H9 (cell line): Measurements from ENCODE around the gene MRPL44. TPM values are rescaled to one million over a fixed set of nuclear protein-coding genes. Genes with fewer than 3 reads are reported as not detected.
A peak's percentile ranks its signal among the peaks of the same experiment; 100 is the strongest.

Experiments used
- DNase-seq: peaks from one replicate; pipeline ENCODE4 v3.0.0-alpha.2; 2017
- H2AFZ ChIP-seq: one replicate; pipeline ENCODE4 v1.6.1; 2013; ENCODE audit warnings: mild to moderate bottlenecking, low read length, control low read depth, moderate library complexity
- H2AK5ac ChIP-seq: 2 replicates; pipeline ENCODE4 v1.6.1; 2013; ENCODE audit warnings: low read length, control low read depth, mixed read lengths; ENCODE audit not compliant: insufficient read length
- H2BK120ac ChIP-seq: one replicate; pipeline ENCODE4 v1.6.1; 2013; ENCODE audit warnings: low read depth, mild to moderate bottlenecking, low read length, control low read depth, inconsistent platforms; ENCODE audit not compliant: poor library complexity, severe bottlenecking
- H2BK12ac ChIP-seq: 2 replicates; pipeline ENCODE4 v1.6.1; 2013; ENCODE audit warnings: low read length, control low read depth, mixed read lengths, low read depth; ENCODE audit not compliant: insufficient read length
- H2BK15ac ChIP-seq: 2 replicates; pipeline ENCODE4 v1.6.1; 2013; ENCODE audit warnings: low read depth, low read length, control low read depth
- H2BK20ac ChIP-seq: one replicate; pipeline ENCODE4 v1.6.1; 2013; ENCODE audit warnings: low read depth, mild to moderate bottlenecking, low read length, control low read depth, inconsistent platforms; ENCODE audit not compliant: poor library complexity, severe bottlenecking
- H2BK5ac ChIP-seq: 2 replicates; pipeline ENCODE4 v1.6.1; 2013; ENCODE audit warnings: low read length, control low read depth, mixed read lengths; ENCODE audit not compliant: insufficient read length
- H3K14ac ChIP-seq: 2 replicates; pipeline ENCODE4 v1.6.1; 2013; ENCODE audit warnings: low read length, control low read depth; ENCODE audit not compliant: insufficient read depth
- H3K18ac ChIP-seq: 2 replicates; pipeline ENCODE4 v1.6.1; 2013; ENCODE audit warnings: low read depth, mild to moderate bottlenecking, mixed read lengths, low read length, control low read depth; ENCODE audit not compliant: insufficient read length
- H3K23ac ChIP-seq: 2 replicates; pipeline ENCODE4 v1.6.1; 2013; ENCODE audit warnings: low read length, control low read depth, mixed read lengths, low read depth; ENCODE audit not compliant: insufficient read length
- H3K23me2 ChIP-seq: 2 replicates; pipeline ENCODE4 v1.6.1; 2013; ENCODE audit warnings: low read depth, mild to moderate bottlenecking, mixed read lengths, low read length, control low read depth; ENCODE audit not compliant: insufficient read length, poor library complexity, severe bottlenecking
- H3K27ac ChIP-seq: 2 replicates; pipeline ENCODE4 v1.5.1; 2013; ENCODE audit warnings: low read length, control low read depth, mixed read lengths, low read depth; ENCODE audit not compliant: insufficient read length
- H3K27me3 ChIP-seq: 2 replicates; pipeline ENCODE4 v1.6.1; 2013; ENCODE audit warnings: low read length, control low read depth, inconsistent platforms; ENCODE audit not compliant: insufficient read depth
- H3K4ac ChIP-seq: 2 replicates; pipeline ENCODE4 v1.6.1; 2013; ENCODE audit warnings: low read depth, mild to moderate bottlenecking, control low read depth, inconsistent platforms, low read length, moderate library complexity
- H3K4me1 ChIP-seq: 2 replicates; pipeline ENCODE4 v1.6.1; 2013; ENCODE audit warnings: low read length, control low read depth, inconsistent platforms; ENCODE audit not compliant: insufficient read depth
- H3K4me2 ChIP-seq: 2 replicates; pipeline ENCODE4 v1.6.1; 2013; ENCODE audit warnings: low read length, control low read depth, mixed read lengths; ENCODE audit not compliant: insufficient read length, insufficient read depth
- H3K56ac ChIP-seq: 2 replicates; pipeline ENCODE4 v1.6.1; 2013; ENCODE audit warnings: low read depth, mild to moderate bottlenecking, mixed read lengths, low read length, control low read depth; ENCODE audit not compliant: insufficient read length
- H3K79me1 ChIP-seq: 2 replicates; pipeline ENCODE4 v1.6.1; 2013; ENCODE audit warnings: low read depth, mild to moderate bottlenecking, moderate library complexity, low read length, control low read depth, inconsistent platforms; ENCODE audit not compliant: insufficient read depth, poor library complexity, severe bottlenecking
- H3K79me2 ChIP-seq: 2 replicates; pipeline ENCODE4 v1.6.1; 2013; ENCODE audit warnings: low read length, control low read depth, inconsistent platforms; ENCODE audit not compliant: insufficient read depth
- H3K9ac ChIP-seq: 2 replicates; pipeline ENCODE4 v1.6.1; 2013; ENCODE audit warnings: low read length, control low read depth, mixed read lengths; ENCODE audit not compliant: insufficient read length; ENCODE audit errors: extremely low read depth
- H3K9me3 ChIP-seq: one replicate; pipeline ENCODE4 v1.6.1; 2013; ENCODE audit warnings: low read depth, low read length, inconsistent platforms; ENCODE audit not compliant: control insufficient read depth
- H3T11ph ChIP-seq: one replicate; pipeline ENCODE4 v1.6.1; 2013; ENCODE audit warnings: mild to moderate bottlenecking, low read length, control low read depth, inconsistent platforms
- H4K20me1 ChIP-seq: one replicate; pipeline ENCODE4 v1.6.1; 2013; ENCODE audit not compliant: control insufficient read depth, insufficient read length, insufficient read depth
- H4K5ac ChIP-seq: 2 replicates; pipeline ENCODE4 v1.6.1; 2013; ENCODE audit warnings: low read depth, mild to moderate bottlenecking, mixed read lengths, low read length, control low read depth; ENCODE audit not compliant: insufficient read length
- H4K8ac ChIP-seq: replicated peaks from 2 replicates; pipeline ENCODE4 v1.6.1; 2013; ENCODE audit warnings: low read length, control low read depth, mixed read lengths, low read depth; ENCODE audit not compliant: insufficient read length
- H4K91ac ChIP-seq: 2 replicates; pipeline ENCODE4 v1.6.1; 2013; ENCODE audit warnings: low read depth, mild to moderate bottlenecking, moderate library complexity, mixed read lengths, low read length, control low read depth; ENCODE audit not compliant: insufficient read length
- H3K27ac Mint-ChIP-seq, 3 experiments: 2 replicates in 2 of 3; 3 replicates in 1 of 3; pipeline ENCODE4 v1.8.0; 2020 to 2021; ENCODE audit warnings: mixed read lengths in 3 of 3, mild to moderate bottlenecking in 1 of 3, moderate library complexity in 1 of 3
- H3K27me3 Mint-ChIP-seq: 2 replicates; pipeline ENCODE4 v1.8.0; 2021; ENCODE audit warnings: low read depth, mild to moderate bottlenecking, moderate library complexity, mixed read lengths
- H3K36me3 Mint-ChIP-seq, 3 experiments: 2 replicates in 2 of 3; 3 replicates in 1 of 3; pipeline ENCODE4 v1.8.0; 2020 to 2021; ENCODE audit warnings: low read depth in 3 of 3, mixed read lengths in 3 of 3; ENCODE audit not compliant: insufficient read depth in 1 of 3
- H3K4me1 Mint-ChIP-seq, 2 experiments: 2 replicates each; pipeline ENCODE4 v1.8.0; 2020; ENCODE audit warnings: mixed read lengths in 2 of 2
- H3K4me3 Mint-ChIP-seq, 2 experiments: 2 replicates in 1 of 2; 3 replicates in 1 of 2; pipeline ENCODE4 v1.8.0; 2020 to 2021; ENCODE audit warnings: mild to moderate bottlenecking in 2 of 2, mixed read lengths in 2 of 2, moderate library complexity in 1 of 2
- H3K9me3 Mint-ChIP-seq, 2 experiments: 2 replicates in 1 of 2; 3 replicates in 1 of 2; pipeline ENCODE4 v1.8.0; 2020; ENCODE audit warnings: mild to moderate bottlenecking in 2 of 2, mixed read lengths in 2 of 2, moderate library complexity in 1 of 2
- CTCF ChIP-seq: fragments of 200-600 bp; sonication (generic); conservative IDR thresholded peaks from 3 replicates; pipeline ENCODE4 v1.8.0; 2021; ENCODE audit warnings: antibody characterized with exemption, mild to moderate bottlenecking
- WGBS: extraction: QIAGEN DNeasy Blood & Tissue Kit; methylation state at CpG from one replicate; pipeline ENCODE4 v1.1.7; 2013; ENCODE audit warnings: missing lambda C conversion rate, low lambda C conversion rate, mixed read lengths; ENCODE audit not compliant: insufficient read length; ENCODE audit errors: extremely low coverage; 5-methylcytosine and 5-hydroxymethylcytosine counted together
- total RNA-seq: library from RNA; stranded (reverse); gene quantifications from 2 replicates; pipeline ENCODE4 v1.2.1, GENCODE V29; 2021

MRPL44 gene
- total RNA-seq, 1 experiment from 2014 or later: 46.1 TPM

DNA sequence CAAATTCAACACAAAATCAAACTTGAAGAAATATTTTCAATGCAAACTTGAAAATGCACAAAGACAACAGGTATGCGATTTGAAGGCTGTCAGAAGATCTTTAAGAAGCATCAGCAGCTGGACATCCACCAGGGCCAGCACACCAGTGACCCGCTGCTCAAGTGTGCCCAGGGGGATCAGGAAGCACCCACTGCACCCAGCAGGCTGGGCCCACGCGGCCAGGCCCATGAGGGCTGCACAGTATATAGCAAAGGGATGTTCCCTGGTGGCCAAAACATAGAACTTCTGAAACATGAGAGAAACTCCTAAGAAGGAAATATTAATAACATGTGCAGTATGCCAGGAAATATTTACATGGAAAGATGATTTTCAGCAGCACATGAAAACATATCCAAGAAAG is 37.2 kb upstream of the MRPL44 start:
- Histone ChIP-seq H3K4ac (no peak overlapping the region), H4K20me1 (no peaks in the 10 kb centered on the region), H2AFZ (no peak overlapping the region), H3K9ac (no peak overlapping the region), H4K5ac (no peak overlapping the region), H3K27ac (no peak overlapping the region), H3K79me2 (peaks cover 7% of the 10 kb centered on the region; the same call in 1 of the 2 replicates), H3K14ac (no peak overlapping the region), H4K91ac (no peak overlapping the region), H3K56ac (no peak overlapping the region), H2BK120ac (no peak overlapping the region), H2BK20ac (no peak overlapping the region), H2BK5ac (no peak overlapping the region), H3K23me2 (no peaks in the 10 kb centered on the region), H3K4me1 (no peaks in the 10 kb centered on the region), H3T11ph (no peak overlapping the region), H4K8ac (no peak overlapping the region), H2AK5ac (no peak overlapping the region), H3K18ac (no peak overlapping the region), H3K9me3 (no peaks in the 10 kb centered on the region), H2BK15ac (no peak overlapping the region), H3K23ac (no peak overlapping the region), H3K4me2 (no peak overlapping the region), H2BK12ac (no peak overlapping the region), H3K79me1 (peaks cover 5% of the 10 kb centered on the region), H3K27me3 (no peaks in the 10 kb centered on the region)
- peak; percentile 29; the same call in 1 of the 3 replicates for TF ChIP-seq CTCF
- Mint-ChIP-seq H3K9me3 (no peaks in the 10 kb centered on the region; a peak in 1 of 5 replicates), H3K27ac (peak overlapping the region in 2 of 3 experiments; percentile 34 to 70; a peak in 3 of 7 replicates), H3K36me3 (peaks cover 22 to 39% (median 33%) of the 10 kb centered on the region in 3 experiments), H3K4me3 (no peak overlapping the region), H3K27me3 (no peaks in the 10 kb centered on the region), H3K4me1 (peaks cover 6 to 12% of the 10 kb centered on the region in 2 experiments)
- no peak for DNase-seq
- no CpG with 5 or more reads among the region's 4 CpGs for WGBS
